RPMI7951 (cell line): ENCODE measurements around the gene GOLPH3L. TPM values are rescaled to one million over a fixed set of nuclear protein-coding genes. Genes with fewer than 3 reads are reported as not detected.
"Not testable (repeated sequence)": the region's sequence is repeated elsewhere in the genome, so short reads cannot be mapped to it uniquely, and the experiment has no call there.

Experiments used
- DNase-seq: peaks from one replicate; pipeline ENCODE4 v3.0.0-alpha.2; 2012; ENCODE audit warnings: low read depth
- total RNA-seq: library from RNA; depleted of rRNA; stranded (reverse); fragments of >200 nt; shearing (Covaris generic); gene quantifications from 2 replicates; pipeline ENCODE4 v1.2.3, GENCODE V29; 2014

GOLPH3L gene
- total RNA-seq, 1 experiment from 2014 or later = 9.4 TPM

DNA sequence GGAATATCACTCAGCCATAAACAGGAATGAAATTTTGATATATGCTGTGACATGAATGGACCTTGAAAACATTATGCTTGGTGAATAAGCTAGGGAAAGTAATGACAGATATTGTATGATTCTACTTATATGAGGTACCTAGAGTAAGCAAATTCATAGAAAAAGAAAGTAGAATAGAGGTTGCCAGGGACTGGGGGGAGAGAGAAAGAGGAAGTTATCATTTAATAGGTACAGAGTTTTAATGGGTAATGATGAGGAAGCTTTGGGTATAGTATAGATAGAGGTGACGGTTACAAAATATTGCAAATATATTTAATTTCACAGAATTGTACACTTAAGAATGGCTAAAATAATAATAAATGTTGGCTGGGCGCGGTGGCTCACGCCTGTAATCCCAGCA is 36.4 kb downstream of the GOLPH3L start:
- no peak for DNase-seq

DNA sequence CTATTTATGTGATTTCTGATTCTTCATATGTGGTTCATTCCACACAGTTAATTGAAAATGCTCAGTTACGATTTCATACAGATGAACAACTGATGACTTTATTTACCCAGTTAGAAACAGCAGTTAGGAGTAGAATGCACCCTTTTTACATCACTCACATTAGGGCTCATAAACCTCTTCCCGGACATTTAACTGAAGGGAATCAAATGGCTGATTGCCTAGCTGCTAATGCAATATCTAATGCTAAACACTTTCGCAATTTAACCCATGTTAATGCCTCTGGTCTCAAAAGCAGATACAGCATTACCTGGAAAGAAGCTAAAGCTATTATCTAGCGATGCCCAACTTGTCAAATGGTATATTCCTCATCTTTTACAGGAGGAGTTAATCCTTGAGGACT is 39.9 kb downstream of the GOLPH3L start:
- not testable (repeated sequence) for DNase-seq

DNA sequence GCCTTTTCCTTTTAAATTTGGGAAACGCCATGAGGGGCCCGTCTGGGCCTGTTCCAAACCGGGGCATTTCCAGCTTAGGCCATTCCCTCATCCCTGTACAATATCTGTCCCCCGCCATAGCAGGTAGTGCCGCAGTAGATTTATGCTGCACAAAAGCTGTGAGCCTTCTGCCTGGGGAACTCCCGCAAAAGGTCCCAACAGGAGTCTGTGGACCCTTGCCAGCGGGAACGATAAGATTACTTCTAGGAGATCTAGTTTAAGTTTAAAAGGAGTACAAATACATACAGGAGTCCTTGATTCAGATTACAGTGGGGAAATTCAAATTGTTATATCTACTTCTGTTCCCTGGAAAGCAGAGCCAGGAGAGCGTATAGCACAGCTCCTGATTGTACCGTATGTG is 42.3 kb downstream of the GOLPH3L start:
- DNase-seq = not testable (repeated sequence)

DNA sequence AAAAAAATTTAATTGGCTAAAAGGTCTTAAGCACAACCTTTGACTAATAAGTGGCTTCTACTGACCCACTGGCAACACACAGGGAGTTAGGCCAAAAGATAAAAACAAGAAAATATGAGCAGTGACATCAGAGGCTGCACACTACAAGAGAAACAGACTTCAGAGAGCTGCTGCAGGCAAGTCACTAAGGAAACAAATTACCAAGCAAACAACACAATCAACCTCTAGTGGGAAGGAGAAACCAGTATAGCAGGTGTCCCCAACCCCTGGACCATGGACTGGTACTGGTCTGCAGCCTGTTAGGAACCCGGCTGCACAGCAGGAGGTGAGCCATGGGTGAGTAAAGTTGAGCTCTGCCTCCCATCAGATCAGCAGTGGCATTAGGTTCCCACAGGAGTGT is 46.8 kb downstream of the GOLPH3L start:
- DNase-seq = no peak

DNA sequence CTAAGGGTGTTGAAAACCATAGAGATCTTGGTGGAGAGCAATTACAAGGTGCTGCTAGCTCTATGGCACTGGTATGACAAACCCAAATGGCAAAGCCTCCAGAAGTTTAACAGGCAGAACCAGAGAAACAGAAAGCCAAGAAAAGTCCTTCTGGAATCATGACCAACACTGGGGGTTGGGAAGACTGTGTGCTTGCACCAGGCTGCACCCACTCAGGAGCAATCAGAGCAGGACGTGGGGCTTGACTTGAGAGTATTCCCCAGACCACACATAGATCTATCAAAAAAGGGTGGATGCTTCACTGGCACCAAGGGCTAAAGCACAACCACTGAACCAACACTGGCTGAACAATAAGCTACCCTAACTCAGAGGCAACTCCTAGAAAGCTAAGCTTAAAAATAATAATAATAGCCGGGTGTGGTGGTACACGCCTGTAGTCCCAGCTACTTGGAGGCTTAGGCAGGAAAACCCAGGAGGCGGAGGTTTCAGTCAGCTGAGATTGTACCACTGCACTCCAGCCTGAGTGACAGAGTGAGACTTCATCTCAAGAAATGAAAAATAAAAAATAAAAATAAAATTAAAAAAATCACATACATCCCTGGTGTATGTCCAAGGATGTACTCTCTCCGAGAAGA is 47.4 kb downstream of the GOLPH3L start:
- DNase-seq = no peak

DNA sequence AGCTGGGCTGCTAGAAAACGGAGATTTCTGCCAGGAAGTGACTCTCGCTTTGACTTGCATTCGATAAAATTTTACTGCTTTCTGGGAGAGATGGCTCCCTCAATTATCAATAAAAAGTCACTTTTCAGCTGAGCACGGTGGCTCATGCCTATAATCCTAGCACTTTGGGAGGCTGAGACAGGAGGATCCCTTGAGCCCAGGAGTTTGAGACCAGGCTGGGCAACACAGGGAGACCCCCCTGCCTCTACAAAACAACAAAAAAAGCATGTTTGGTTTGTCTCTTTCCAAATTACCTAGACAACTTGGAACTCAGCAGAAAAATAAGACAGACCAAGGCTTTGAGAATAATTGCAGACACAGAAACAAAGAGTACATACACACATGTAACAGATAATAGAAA is 54.7 kb downstream of the GOLPH3L start:
- no peak for DNase-seq

DNA sequence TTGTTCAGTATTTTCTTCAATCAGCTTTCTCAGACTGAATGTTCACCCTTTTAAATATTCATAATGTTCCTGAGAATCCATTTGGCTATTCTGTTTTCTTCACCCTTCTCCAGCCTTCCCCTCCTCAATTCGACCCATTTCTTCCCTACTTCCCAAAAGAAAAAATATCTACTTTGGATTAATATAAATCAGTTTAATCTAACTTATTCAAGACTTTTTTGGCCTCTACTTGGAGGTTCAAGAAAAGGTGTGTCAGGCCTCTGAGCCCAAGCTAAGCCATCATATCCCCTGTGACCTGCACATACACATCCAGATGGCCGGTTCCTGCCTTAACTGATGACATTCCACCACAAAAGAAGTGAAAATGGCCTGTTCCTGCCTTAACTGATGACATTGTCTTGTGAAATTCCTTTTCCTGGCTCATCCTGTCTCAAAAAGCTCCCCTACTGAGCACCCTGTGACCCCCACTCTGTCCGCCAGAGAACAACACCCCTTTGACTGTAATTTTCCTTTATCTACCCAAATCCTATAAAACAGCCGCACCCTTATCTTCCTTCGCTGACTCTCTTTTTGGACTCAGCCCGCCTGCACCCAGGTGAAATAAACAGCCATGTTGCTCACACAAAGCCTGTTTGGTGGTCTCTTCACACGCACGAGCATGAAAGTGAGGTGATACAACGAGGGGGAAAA is 55.7 kb downstream of the GOLPH3L start:
- DNase-seq = not testable (repeated sequence)

DNA sequence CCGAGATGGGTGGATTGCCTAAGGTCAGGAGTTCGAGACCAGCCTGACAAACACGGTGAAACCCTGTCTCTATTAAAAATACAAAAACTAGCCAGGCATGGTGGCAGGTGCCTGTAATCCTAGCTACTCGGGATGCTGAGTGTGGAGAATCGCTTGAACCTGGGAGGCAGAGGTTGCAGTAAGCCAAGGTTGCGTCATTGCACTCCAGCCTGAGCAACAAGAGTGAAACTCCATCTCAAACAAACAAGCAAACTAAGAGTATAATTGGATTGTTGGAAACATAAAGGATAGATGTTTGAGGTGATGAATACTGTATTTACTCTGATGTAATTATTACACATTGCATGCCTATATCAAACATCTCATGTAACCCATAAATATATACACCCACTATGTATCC is 58.5 kb downstream of the GOLPH3L start:
- DNase-seq = not testable (repeated sequence)

DNA sequence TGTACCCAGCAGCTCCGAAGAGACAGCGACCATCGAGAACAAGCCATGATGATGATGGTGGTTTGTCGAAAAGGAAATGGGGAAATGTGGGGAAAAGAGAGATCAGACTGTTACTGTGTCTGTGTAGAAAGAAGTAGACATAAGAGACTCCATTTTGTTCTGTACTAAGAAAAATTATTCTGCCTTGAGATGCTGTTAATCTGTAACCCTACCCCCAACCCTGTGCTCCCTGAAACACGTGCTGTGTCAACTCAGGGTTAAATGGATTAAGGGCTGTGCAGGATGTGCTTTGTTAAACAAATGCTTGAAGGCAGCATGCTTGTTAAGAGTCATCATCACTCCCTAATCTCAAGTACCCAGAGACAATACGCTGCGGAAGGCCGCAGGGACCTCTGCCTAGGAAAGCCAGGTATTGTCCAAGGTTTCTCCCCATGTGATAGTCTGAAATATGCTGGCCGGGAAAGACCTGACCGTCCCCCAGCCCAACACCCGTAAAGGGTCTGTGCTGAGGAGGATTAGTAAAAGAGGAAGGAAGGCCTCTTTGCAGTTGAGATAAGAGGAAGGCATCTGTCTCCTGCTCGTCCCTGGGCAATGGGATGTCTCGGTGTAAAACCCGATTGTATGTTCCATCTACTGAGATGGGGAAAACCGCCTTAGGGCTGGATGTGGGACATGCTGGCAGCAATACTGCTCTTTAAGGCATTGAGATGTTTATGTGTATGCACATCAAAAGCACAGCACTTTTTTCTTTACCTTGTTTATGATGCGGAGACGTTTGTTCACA is 61.9 kb downstream of the GOLPH3L start:
- not testable (repeated sequence) for DNase-seq

DNA sequence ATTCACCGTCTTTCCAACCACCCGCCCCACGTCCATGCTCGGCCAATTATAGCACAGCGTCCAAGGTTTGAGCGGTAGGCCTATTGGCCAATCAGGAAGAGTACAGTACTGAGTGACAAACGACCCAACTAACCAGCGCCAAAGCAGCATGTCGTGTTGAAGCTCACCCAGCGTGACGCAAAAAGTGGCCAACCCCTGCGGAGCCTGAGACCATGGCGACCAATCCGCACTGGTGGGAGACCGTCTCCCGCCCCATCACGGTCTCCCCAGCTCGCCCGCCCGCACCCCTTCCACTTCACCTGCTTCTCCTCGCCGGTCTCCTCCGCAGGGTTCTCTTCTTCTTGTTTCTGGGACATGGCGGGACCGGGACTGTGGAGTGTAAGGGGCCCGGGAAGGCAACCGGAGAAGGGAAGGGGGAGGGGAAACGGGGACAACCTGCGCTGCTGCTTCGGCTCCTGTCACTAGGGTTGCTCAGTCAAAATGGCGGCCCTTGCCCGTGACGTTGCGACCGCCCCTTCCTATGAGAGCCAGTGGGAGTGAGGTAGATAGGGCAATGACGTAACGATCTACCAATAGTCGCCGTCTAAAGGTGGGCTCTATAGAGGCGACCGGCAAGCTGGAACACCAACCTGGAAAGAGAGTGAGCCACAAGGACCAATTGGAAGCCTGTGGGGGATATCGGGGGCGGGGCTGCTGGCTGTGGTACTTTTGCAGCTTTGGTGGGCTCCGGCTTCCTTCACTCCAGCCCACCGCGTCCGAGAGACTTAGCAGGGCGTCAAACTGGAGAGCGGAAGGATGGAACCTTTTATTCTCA is 67.6 kb downstream of the GOLPH3L start, which contains the start of gene ENSA:
Gene ENSA, minus strand, starts transcription at position 498 of the 814 bp plus-strand sequence. Its CDS starts 142 bp downstream, at position 356.
- DNase-seq = peak; percentile 99

DNA sequence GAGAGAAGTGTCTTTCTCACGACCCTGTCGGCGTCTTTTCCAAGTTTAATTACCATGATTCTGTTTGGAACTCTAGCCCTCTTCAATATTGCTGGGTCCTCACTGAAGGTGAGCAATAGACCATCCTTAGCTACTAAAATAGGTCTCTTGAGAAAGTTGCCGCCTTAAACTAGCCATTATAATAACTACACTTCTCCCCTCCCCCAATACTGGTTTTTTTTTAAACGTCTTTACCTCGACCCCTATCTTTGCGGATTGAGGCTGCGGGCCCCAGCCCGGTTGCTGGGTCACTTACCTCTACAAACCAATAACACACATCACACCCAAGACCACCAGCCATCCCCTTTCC is 68.2 kb downstream of the GOLPH3L start:
- no peak for DNase-seq

DNA sequence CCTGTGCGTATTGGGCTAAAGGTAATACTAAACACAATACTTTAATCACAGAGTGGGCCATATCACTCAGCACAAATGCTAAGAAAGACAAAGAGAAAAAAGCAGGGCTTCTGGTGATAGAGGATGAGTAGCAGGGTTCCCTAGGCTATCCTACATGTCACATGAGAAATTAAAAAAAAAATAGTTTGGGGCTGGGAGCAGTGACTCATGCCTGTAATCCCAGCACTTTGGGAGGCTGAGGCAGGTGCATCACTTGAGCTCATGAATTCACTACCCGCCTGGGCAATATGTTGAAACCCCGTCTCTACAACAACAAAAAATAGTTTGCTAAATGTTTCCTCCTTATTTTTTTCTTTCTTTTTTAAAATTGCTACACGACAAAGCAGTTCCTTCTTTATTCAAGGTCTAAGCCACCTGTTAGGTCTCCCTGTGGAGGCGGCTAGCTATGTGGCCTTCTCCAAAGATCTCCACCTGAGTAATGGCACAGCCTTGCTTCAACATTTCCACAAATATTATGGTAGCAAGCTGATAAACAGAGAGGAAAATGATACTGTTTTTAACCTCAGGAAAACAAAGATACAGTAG is 69.0 kb downstream of the GOLPH3L start:
- no peak for DNase-seq

DNA sequence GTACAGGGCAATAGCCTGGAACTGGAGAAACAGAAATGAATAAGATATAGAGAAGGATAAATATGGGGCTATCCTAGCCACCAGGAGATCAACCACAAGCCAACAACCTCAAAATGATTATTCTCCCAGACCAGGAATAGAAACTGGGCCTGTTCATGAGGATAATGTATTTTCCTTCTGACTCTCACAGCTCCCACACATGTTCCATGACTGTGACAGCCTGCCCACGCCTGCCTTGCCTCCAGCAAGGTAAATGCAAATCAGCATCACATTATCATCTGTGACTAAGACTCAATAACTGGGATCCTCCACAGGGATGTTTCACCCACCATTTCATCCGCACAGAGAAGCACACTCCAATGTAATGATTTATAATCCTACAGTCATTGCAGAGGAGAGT is 70.8 kb downstream of the GOLPH3L start:
- peak; percentile 26 for DNase-seq

DNA sequence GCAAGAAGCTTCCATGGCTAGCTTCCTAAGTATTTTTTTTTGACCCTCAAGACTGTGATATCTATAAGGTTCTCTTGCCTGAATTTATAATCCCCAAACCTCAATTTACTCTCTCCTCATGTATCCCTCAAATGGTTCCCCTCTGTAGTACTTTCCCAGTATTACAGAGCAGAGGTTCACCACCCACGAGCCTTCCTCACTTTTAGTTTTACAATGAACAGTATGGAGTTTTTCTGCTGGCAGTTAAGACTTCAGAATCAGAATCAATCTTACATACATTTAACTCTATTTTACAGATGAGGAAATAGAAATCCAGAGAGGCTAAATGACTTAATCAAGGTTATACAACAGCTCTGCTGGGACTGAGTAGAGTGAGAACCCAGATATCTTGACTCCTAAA is 72.4 kb downstream of the GOLPH3L start:
- not testable (repeated sequence) for DNase-seq

DNA sequence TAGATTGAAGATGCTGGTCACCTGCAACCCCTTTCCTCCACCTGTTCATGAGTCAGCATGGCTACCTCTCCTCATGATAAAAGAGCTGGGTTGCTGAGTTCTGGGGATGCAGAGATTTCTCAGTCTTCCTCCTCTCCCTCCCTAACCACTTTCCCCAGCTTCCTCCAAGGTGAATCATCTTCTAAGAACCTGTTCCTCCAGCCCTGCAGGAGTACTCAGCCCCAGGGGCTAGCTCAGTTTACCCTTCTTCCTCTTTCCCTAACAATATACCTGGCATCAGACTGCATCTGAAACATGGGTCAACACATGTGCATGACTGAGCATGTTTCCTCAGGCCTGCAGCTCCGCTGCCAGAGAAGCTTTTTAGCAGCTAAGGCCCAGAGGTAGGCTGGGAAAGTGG is 72.8 kb downstream of the GOLPH3L start:
- not testable (repeated sequence) for DNase-seq

DNA sequence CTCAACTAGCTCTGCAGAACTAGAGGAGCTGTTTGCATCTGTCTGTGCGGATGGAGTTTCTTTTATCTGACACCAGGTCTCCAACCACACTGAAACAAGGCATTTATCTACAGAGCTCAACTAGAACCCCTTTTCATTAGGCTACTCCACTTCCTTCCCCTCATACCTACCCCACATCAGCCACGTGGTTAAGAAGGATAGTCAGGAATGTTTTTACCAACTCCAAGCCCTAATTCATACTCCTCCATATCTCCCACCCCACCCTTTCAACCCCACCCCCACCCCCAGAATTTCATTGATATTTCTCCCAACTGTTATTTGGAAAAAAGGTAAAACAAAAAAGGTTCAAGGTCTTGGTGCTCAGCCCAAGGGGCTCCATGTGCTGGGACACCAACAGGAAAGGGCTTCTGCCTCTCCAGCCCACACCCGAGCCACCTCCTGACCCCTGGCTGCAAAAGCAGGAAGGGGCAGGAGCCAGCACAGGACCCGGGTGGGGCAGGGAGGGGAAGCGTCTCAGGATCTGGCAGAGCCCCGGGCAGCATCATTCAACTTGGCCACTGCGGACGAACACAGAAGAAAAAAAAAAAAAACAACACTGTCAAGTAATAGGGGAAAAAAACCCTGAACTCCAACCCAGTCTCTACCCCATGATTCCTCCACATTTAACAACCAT is 74.5 kb downstream of the GOLPH3L start:
- no peak for DNase-seq

DNA sequence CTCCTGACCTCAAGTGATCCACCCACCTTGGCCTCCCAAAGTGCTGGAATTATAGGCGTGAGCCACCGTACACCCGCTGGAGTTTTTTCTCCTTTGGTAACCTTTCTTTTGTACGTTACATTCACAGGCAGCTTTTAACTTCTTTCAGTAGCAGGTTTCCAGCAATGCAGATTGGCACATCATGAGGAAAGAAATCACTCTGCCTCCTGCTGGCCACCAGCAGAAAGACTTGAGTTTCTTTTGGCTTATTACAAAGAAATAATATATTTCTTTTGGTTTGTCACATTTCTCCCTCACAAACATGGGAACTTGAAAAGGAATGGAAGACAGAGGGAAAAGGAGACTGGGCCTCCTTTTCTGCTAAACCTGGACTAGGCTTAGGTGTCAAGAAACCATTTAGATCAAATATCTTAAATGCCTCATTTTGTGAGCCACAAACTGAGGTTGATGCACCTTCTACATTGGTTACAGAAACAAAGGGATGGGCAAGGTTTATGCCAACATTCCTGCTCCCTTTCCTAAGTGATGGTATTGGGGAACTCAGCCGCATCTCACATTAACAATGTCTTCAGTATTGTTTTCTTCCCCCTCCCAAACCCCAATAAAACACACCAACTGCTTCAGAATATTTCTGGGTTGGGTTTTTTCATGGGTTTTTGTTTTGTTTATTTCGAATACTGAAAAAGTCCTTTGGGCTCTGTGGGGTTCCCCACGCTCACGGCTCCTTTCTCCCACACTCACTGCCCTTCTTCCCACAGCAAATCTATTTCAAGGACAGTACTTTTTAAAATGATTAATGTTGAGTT is 75.3 kb downstream of the GOLPH3L start:
- DNase-seq = peak; percentile 56

DNA sequence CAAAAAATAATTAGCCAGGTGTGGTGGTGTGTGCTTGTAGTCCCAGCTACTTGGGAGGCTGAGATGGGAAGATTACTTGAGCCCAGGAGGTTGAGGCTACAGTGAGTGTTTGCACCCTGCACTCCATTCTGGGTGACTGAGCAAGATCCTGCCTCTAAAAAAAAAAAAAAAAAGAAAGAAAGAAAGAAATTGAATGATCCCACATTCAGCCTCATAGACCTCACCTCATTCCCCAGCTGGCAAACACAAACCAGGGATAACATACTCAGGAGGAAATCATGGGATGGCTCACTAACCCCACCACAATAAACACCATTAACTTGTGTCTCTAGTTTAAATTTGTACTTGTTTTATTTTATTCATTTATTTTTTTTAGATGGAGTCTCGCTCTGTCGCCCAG is 76.0 kb downstream of the GOLPH3L start:
- DNase-seq = no peak

DNA sequence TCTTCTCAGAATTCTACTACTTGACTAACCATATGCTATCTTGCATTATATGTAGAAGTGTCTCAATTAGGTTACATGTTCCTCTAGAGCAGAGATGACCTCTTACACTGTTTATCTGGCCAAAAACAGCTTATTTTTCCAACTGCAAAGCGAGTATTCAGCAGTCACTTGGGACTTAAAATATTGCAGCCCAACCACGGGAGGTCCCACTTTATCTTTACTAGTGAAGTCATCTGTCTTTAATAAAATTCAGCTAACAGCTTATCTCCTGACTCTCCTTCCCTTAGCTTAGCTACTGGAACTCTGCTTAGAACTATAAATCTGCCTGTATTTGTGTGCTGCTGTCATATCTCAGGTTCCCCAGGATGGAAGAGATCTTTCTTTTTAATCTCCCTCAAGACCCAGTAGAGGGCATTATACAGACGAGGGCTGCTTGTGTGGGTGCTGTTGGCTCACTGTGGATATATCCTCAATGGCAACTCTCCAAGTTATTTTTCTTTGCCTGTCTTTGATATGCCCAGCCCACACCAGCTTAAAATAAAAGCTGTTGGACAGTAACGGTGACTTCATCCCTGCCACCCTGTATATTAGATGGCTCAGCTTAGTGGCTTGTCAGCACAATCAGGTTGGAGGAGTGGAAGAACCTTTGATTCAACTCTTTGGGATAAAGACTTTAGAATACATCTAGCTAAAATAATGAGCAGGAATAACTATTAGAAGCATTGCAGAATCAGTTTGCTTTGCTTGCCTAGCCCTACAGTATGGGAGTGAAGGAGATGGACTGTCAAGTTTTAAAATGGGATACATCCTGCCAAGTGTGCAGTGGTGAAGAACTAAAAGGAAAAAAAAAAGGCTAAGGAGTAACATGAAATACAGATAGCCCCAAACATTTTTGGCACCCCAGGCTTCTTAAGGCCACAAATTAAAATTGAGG is 77.1 kb downstream of the GOLPH3L start:
- DNase-seq = peak; percentile 77
